HG03565 (cell line): Measurements from ENCODE around the gene RTN4RL1.
A peak's percentile ranks its signal among the peaks of the same experiment; 100 is the strongest.

ENCODE experiments used
- ATAC-seq: cut with Tn5 transposase; IDR thresholded peaks from one replicate; pipeline ENCODE4 v1.9.1; 2021; ENCODE audit warnings: mild to moderate bottlenecking, moderate library complexity; ENCODE audit not compliant: unreplicated experiment

RTN4RL1 gene

GRCh38 chr17:2059547-2060384 lies 34.6 kb upstream of the RTN4RL1 start:
- no peak for ATAC-seq

- no peak for ATAC-seq
These were observed 33.7 kb upstream of the RTN4RL1 start for GRCh38 chr17:2058586-2059546.

- no peak for ATAC-seq
These were observed 32.8 kb upstream of the RTN4RL1 start for GRCh38 chr17:2057760-2058585.

GRCh38 chr17:2057175-2057759 lies 32.1 kb upstream of the RTN4RL1 start:
- no peak for ATAC-seq

- ATAC-seq: no peak
These were observed 31.4 kb upstream of the RTN4RL1 start for GRCh38 chr17:2056206-2057174.

GRCh38 chr17:2055292-2056205 lies 30.4 kb upstream of the RTN4RL1 start:
- ATAC-seq: no peak

GRCh38 chr17:2054512-2055291 lies 29.6 kb upstream of the RTN4RL1 start, which contains the start of gene HIC1:
HIC1 (plus strand) TSS chr17:2055103; CDS start chr17:2056691, 1,588 bp downstream.
- ATAC-seq: no peak

- no peak for ATAC-seq
These were observed 29.1 kb upstream of the RTN4RL1 start for GRCh38 chr17:2054262-2054511.

GRCh38 chr17:2053380-2054261 lies 28.5 kb upstream of the RTN4RL1 start:
- no peak for ATAC-seq

GRCh38 chr17:2051933-2052559 lies 26.9 kb upstream of the RTN4RL1 start:
- ATAC-seq: no peak

GRCh38 chr17:2051061-2051932 lies 26.2 kb upstream of the RTN4RL1 start:
- no peak for ATAC-seq

- no peak for ATAC-seq
These were observed 25.3 kb upstream of the RTN4RL1 start for GRCh38 chr17:2050300-2051060.

GRCh38 chr17:2049333-2050299 lies 24.5 kb upstream of the RTN4RL1 start:
- ATAC-seq: peak; percentile 38
